Activated naive CD4-positive, alpha-beta T cell (primary cell): ENCODE data around the gene RIN3.

Source experiments
- DNase-seq, 4 experiments: peaks; one replicate each; lab custom pipeline; 2025; lab: John Stamatoyannopoulos, UW

RIN3 gene

GRCh38 chr14:92513204-92513965 is at the start of gene RIN3:
Gene RIN3, plus strand, starts transcription at chr14:92513781. Its CDS starts 152 bp downstream, at chr14:92513933.
- peak in 1 of 4 experiments; percentile 43 for DNase-seq

GRCh38 chr14:92464156-92464555 is 49.4 kb upstream of the RIN3 start:
- no peak for DNase-seq

- no peak for DNase-seq
Observed at GRCh38 chr14:92464716-92465115, 48.9 kb upstream of the RIN3 start.

DNA sequence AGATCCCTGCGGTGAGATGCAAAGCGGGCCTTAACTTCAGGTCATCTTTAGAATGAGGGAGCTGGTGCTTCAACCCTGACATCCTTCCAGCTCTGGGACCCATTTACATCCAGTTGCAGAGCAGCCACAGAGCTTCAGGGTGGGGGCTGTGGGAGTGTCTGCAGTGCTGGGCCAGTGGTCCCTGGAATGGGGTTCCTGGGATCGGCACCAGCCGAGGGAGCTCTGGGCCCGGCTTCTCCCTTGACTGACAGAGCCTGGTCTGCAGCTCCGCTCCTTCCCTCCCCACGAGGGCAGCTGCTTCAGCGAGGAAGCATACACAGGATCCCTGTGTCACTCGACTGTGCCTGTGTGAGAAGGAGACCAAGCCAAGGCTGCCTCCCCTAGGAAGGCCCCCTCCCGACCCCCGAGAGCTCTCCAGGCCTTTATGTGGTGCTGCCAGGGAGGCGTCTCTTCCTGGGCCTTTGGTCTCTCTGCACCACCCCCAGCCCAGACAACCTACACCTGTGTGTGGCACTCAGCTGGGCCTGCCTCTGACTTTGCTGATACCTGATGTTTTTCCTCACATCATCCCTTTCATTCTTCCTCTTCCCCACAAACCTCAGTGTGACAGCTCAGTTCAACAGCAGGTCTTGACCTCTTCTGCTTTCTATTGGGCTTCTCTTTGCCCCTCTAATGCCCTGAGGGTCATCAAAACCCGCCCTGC is 48.1 kb upstream of the RIN3 start:
- no peak for DNase-seq

GRCh38 chr14:92466059-92466458 is 47.5 kb upstream of the RIN3 start:
- no peak for DNase-seq

GRCh38 chr14:92469515-92469914 is 44.1 kb upstream of the RIN3 start:
- no peak for DNase-seq

DNA sequence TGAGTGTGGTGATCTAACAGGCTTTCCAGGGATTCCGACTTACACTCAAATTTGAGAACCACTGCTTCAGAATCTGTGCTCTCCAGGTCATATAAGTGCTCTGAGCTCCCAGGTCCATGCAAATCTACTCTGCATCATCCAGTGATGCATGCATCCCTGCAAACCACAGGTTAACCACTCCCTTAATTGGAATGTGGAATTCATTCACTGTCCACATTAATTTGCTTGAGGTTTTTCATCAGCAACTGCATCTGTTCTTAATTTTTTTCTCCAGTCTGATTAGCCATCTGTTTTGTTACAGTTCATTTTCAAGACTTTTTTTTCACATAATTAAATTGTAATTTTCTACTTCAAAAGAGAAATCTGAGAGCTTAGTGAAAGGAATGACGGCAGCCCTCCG is 43.4 kb upstream of the RIN3 start:
- no peak for DNase-seq

- DNase-seq, result no peak
Observed at GRCh38 chr14:92470811-92471210, 42.8 kb upstream of the RIN3 start.

DNA sequence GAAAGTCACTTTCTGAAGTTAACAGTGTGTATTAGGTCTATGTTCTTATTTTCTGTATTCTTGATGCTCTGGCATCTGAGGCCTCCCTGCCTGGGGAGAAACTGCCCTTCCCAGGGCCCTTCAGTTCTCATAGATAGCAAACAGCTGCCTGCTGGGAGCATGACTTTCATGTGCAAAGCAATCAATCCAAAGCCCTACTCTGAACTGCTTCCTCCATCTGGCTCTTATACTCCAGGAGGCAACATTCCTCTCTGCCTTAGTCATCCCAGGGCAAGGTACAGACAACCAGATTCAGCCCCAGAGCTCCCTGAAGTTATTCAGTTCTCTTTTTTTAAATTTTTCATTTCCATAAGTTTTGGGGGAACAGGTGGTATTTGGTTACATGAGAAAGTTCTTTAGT is 41.7 kb upstream of the RIN3 start:
- DNase-seq, result no peak

DNA sequence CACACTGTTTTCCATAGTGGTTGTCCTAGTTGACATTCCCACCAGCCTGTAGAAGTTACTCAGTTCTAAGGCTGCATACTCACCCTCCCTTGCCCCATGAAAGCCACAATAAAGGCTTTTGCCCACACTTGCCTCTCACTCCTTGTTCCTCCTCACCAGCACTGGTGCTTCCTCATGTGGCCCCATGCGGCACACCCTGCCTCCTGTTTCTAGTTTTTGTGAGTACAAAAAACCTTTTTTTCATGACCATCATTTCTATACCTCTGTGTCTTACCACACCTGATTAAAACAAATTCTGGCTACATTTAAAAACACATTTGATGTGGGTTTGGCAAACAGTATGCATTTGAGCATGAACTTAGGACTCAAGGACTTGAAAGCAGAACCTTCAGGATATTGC is 40.7 kb upstream of the RIN3 start:
- no peak for DNase-seq

DNA sequence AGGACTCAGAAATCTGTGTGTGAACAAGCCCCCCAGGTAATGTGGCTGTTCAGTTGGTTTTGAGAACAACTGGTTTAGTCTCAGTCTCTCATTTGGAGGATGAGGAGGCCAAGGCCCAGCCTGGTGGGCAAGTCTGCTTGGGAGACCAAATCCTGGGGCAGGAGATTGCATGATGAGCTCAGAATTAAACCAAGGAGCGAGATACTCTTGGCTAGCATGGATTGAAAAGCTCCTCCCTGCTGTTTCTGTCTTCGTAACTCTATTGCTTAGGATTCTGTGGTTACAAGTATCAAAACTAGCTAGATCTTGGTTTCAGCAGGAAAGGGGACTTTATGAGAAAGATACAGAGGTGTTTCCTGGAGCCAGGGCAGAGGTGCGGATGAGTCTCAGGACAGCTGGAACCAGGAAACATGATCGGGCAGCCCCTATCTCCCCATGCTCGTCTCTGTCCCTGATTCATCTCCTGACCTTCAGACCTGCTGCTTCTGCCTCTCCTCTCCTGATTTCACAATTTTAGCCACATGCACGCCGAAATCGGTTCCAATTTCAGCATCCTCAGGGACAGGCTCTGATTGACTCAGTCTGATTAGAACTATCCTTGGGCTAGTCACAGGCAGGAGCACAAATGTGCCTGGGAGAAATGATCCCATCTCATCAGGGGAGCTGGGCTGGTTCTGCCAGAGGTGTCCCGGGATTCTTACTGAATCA is 40.2 kb upstream of the RIN3 start:
- no peak for DNase-seq

- no peak for DNase-seq
Observed at GRCh38 chr14:92473969-92474535, 39.5 kb upstream of the RIN3 start.

GRCh38 chr14:92475037-92475436 is 38.5 kb upstream of the RIN3 start:
- no peak for DNase-seq

- DNase-seq, result no peak
Observed at GRCh38 chr14:92475451-92476187, 38.0 kb upstream of the RIN3 start.

GRCh38 chr14:92480856-92481255 is 32.7 kb upstream of the RIN3 start:
- DNase-seq, result no peak

DNA sequence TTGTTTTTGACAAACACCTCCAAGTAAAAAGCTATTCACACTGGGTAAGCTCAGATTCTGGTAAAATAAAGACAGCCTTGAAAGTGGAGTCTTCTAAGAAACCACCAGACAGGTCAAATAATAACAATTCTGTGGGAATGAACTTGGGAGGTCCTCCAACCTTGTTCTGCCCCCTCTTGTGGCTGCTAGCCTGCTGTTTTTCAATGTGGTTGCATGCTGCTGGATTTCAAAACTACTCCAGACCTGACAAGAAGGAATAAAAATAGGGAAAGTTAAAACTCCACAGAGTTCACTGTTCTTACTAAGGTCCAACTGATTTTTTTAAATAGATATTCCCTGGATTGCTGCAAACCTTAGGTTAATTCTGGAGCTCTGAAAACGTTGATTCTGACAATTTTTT is 32.2 kb upstream of the RIN3 start:
- no peak for DNase-seq

GRCh38 chr14:92481811-92482555 is 31.6 kb upstream of the RIN3 start:
- no peak for DNase-seq

DNA sequence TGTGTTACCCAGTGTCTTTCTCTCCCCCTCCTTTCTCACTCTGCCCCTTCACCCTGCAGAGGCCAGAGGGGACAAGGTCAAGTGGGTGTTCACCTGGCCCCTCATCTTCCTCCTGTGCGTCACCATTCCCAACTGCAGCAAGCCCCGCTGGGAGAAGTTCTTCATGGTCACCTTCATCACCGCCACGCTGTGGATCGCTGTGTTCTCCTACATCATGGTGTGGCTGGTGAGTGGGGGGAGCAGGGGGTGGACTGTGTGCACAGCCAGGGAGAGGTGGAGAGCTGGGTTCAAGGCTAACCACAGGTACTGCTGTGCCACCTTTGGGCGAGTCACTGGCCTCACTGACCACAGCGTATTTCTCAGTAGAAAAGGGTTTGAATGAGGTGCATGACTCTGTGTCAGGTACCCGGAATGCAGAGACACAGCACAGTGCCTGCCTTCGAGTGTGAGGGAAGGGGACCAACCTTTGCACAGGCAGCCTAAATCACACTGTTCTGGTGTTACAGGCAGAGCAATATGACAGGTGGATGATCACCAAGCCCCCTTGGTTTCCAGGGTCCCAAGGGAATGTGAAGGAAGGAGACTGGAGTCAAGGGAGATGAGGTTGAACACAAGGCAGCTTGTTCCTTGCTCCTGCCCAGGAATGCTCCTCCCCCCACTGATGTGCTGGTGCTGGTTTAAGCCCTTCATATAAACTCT is 30.8 kb upstream of the RIN3 start:
- DNase-seq, result no peak

DNA sequence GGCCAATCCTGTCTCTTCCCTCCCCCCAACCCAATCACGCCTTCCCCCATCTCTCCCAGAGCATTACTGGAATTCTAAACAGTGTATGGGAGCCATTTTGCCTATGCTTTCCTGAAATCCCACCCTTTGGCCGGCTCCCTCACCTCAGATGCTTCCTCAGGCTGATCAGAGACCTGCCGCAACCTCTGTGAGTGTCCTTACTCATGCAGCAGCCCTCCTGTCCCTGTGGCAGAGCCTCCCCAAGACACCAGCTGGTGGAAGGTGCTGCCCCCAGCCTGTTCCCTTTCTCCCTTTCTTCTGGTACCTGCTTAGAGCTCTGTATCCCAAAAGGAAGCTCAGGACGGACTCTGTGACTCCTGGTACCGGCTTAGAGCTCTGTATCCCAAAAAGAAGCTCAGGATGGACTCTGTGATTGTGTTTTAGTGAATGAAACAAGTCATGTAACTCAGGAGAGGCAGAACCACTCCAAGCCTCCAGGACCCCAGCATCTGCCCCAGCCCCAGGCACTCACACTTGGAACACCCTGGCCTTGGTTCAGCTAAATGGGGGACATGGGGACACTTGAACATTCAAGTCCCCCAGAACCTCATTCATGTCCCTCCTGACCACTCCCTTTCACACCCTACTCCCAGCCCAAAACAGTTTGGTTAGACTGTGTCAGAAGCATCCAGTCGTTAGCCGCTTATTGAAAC is 29.3 kb upstream of the RIN3 start:
- DNase-seq, result no peak

- DNase-seq, result no peak
Observed at GRCh38 chr14:92486881-92487280, 26.7 kb upstream of the RIN3 start.
